Measurements from ENCODE around the gene ARHGAP44. TPM values are rescaled to one million over a fixed set of nuclear protein-coding genes. Genes with fewer than 3 reads are reported as not detected.

ARHGAP44 gene
- total RNA-seq, 1 donor from 2014 or later, result 7.2 TPM

DNA sequence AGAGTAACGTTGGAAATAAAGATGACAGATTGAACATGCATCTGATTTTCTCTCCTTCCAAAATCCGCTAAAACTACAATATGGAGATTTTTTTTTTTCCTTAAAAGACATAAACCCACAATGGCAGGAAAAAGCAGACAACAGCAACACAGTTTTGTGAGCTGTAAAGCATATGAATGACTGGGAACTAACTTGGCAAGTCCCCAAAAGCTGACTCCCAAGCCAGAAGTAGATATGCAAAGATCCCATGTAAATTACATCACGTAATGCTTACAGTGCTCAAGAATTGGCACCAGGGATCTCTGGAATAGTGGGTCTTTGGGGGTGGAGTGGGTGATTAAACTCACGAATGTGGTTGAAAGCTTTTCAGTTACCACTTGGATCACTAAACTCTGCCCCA is 121.9 kb downstream of the ARHGAP44 start:
- no peak overlapping the region for H3K4me3 Mint-ChIP-seq (ENCODE audit: unreplicated experiment)
- TF ChIP-seq, protein P1, sequence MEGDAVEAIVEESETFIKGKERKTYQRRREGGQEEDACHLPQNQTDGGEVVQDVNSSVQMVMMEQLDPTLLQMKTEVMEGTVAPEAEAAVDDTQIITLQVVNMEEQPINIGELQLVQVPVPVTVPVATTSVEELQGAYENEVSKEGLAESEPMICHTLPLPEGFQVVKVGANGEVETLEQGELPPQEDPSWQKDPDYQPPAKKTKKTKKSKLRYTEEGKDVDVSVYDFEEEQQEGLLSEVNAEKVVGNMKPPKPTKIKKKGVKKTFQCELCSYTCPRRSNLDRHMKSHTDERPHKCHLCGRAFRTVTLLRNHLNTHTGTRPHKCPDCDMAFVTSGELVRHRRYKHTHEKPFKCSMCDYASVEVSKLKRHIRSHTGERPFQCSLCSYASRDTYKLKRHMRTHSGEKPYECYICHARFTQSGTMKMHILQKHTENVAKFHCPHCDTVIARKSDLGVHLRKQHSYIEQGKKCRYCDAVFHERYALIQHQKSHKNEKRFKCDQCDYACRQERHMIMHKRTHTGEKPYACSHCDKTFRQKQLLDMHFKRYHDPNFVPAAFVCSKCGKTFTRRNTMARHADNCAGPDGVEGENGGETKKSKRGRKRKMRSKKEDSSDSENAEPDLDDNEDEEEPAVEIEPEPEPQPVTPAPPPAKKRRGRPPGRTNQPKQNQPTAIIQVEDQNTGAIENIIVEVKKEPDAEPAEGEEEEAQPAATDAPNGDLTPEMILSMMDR (IDR thresholded peaks at IDR 0.05), result no peak

DNA sequence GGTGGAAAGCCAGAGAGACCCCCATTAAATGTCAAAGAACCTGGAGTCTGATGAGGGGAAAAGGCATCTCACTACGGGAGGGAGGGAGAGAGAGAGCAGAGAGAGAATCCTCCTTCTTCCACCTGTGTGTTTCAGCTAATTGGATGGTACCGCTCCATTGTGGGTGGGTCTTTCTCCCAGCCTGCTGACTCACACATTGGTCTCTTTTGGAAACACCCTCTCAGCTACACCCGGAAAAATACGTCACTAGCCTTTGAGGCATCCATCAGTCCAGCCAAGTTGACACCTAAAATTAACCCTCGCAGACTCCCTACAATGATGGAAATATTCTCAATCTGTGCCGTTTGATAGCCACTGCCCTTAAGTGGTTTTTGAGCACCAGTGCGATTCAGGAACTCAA is 128.1 kb downstream of the ARHGAP44 start:
- Mint-ChIP-seq H3K27ac (ENCODE audit: unreplicated experiment) (no peak overlapping the region), H3K27me3 (ENCODE audit: unreplicated experiment) (no peaks in the 10 kb centered on the region), H3K4me1 (ENCODE audit: unreplicated experiment) (peaks cover 1% of the 10 kb centered on the region), H3K36me3 (ENCODE audit: unreplicated experiment) (no peaks in the 10 kb centered on the region), H3K4me3 (ENCODE audit: unreplicated experiment) (no peak overlapping the region), H3K9me3 (ENCODE audit: unreplicated experiment) (no peaks in the 10 kb centered on the region)
- no peak for DNase-seq (ENCODE audit: extremely low spot score, unreplicated experiment)
- TF ChIP-seq, protein P1 (IDR thresholded peaks at IDR 0.05), result no peak

More for the DNA sequence above, 121.9 kb downstream of the ARHGAP44 start:
- DNase-seq (ENCODE audit: extremely low spot score, unreplicated experiment), result no peak
- Mint-ChIP-seq H3K9me3 (ENCODE audit: unreplicated experiment) (peaks cover 8% of the 10 kb centered on the region), H3K27me3 (ENCODE audit: unreplicated experiment) (no peaks in the 10 kb centered on the region), H3K4me1 (ENCODE audit: unreplicated experiment) (no peaks in the 10 kb centered on the region), H3K27ac (ENCODE audit: unreplicated experiment) (no peak overlapping the region), H3K36me3 (ENCODE audit: unreplicated experiment) (no peaks in the 10 kb centered on the region)

DNA sequence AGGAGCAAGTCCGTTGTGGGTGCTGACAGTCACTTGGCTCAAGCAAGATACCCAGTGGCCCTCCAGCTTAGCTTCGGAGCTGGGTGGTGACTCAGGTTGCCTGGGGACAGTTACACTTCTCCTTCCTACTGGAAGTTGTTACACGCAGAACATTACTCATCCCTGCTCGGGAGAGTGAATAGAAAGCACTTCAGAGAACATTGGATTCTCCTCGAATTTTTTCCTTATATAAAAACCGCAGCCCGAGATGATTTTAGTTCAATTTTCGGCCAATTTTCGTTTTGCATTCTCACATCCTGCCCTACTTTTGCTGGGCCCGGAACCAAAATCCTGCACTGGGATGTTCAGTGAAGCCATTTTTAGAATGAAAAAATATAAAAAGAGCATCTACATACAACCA is 128.8 kb downstream of the ARHGAP44 start:
- Mint-ChIP-seq H3K27ac (ENCODE audit: unreplicated experiment) (no peak overlapping the region), H3K27me3 (ENCODE audit: unreplicated experiment) (no peaks in the 10 kb centered on the region), H3K9me3 (ENCODE audit: unreplicated experiment) (no peaks in the 10 kb centered on the region), H3K4me3 (ENCODE audit: unreplicated experiment) (no peak overlapping the region), H3K4me1 (ENCODE audit: unreplicated experiment) (peaks cover 1% of the 10 kb centered on the region), H3K36me3 (ENCODE audit: unreplicated experiment) (no peaks in the 10 kb centered on the region)
- TF ChIP-seq, protein P1 (IDR thresholded peaks at IDR 0.05), result no peak
- DNase-seq (ENCODE audit: extremely low spot score, unreplicated experiment), result no peak

DNA sequence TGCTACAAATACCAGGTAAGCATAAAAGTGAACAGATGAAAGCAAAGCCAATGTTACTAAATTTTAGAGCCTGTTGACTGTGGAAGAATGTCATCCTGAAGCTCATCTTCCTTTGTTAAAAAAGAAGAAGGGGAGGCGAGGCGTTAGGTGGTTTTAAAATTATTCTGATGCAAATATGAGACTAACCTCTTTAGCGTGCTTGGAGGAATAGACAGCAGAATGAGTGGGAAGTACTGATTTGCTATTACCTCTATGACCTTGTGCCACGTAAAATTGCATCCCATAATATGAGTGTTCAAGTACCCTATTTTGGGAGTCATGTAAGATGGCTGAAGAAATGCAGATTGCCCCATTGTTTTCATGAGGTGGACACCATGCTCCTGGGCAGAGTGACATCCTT is 132.8 kb downstream of the ARHGAP44 start:
- Mint-ChIP-seq H3K9me3 (ENCODE audit: unreplicated experiment) (no peaks in the 10 kb centered on the region), H3K27ac (ENCODE audit: unreplicated experiment) (no peak overlapping the region), H3K4me3 (ENCODE audit: unreplicated experiment) (no peak overlapping the region), H3K36me3 (ENCODE audit: unreplicated experiment) (peaks cover 2% of the 10 kb centered on the region), H3K27me3 (ENCODE audit: unreplicated experiment) (no peaks in the 10 kb centered on the region), H3K4me1 (ENCODE audit: unreplicated experiment) (peaks cover 6% of the 10 kb centered on the region)
- TF ChIP-seq, protein P1 (IDR thresholded peaks at IDR 0.05), result no peak
- DNase-seq (ENCODE audit: extremely low spot score, unreplicated experiment), result no peak

DNA sequence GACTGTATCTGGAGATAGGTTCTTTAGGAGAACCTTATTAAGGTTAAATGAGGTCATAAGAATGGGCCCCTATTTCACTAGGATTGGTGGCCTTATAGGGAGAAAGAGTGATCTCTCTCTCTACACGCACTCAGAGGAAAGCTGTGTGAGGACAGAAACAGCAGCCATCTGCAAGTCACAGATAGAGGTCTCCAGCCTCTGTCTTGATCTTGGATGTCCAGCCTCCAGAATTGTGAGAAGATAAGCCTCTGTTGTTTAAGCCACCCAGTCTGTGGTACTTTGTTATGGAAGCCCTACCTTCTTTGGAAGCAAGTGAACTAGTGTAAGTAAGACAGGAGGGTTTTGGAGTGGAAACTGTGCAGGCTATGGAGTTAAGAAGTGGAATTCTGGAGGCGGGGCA is 135.3 kb downstream of the ARHGAP44 start:
- H3K4me3 Mint-ChIP-seq (ENCODE audit: unreplicated experiment), result no peak overlapping the region
- TF ChIP-seq, protein P1 (IDR thresholded peaks at IDR 0.05), result no peak
- no peaks in the 10 kb centered on the region for H3K9me3 Mint-ChIP-seq (ENCODE audit: unreplicated experiment)
- no peak overlapping the region for H3K27ac Mint-ChIP-seq (ENCODE audit: unreplicated experiment)
- peaks cover 2% of the 10 kb centered on the region for H3K36me3 Mint-ChIP-seq (ENCODE audit: unreplicated experiment)
- H3K4me1 Mint-ChIP-seq (ENCODE audit: unreplicated experiment), result peaks cover 15% of the 10 kb centered on the region
- no peak for DNase-seq (ENCODE audit: extremely low spot score, unreplicated experiment)
- no peaks in the 10 kb centered on the region for H3K27me3 Mint-ChIP-seq (ENCODE audit: unreplicated experiment)
